Stimulated activated CD8-positive, alpha-beta memory T cell treated with anti-CD3 and anti-CD28 coated beads, Interleukin-15, amount 100 ng/mL, for 48 hours (primary cell): ENCODE data around the gene RCBTB2.

Source experiments
- DNase-seq, 2 donors: peaks; one replicate each; pipeline ENCODE4 v3.0.0-alpha.2; 2020; ENCODE audit warnings: low read depth in 2 of 2

The RCBTB2 gene

DNA sequence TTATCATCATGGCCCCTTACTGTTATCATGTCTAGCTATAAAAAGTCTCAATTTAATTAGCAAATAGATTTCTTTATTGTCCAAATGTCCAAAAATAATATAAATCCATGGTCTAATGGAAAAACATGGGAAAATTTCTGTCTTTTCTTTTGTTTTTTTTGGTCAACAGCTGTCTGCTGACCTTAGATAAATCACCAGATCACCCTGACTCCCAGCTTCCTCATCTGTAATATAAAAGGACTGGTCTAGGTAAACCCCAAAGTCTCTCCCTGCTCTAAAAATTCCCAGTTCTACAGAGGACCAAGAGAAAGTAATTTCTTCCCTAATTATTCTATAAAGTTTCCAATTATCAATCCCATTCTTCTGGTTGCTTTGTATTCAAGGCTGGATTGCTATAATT, 30.7 kb upstream of the RCBTB2 start:
- no peak for DNase-seq

DNA sequence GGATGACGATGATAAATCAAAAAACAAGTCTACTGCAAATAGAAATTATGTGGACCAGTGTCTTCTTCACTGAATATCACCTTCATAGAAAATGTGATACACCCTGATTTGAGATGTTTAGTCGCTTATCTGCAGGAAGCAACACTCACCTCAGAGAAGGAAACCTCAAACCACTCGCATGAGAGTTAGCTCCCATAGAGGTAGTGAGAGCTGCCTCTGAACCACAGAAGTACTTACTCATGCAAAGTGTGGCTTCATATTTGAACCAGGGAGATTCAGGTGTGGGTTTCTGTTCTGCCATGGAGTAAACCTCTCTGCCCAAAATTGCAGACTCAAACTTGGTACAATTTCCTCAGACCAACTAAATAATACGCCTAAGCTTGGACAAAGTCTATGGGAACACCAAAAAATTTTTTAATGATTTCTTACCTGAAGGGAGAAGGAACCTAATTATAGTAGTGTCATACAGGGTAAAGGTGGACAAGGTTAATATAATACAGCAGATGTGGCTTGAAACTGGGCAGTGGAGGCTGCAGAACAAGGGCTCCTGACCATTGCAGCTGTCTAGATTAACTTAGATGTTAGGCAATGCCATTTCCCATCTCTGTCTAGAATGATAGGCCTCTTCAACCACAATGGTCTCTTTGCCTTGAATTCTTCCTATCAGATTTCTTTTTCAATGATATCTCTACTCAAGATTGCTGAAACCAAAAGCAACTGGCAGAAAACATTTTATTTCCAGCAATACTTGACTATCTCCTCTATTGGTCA, 29.6 kb upstream of the RCBTB2 start:
- peak; percentile 43 to 58 for DNase-seq

DNA sequence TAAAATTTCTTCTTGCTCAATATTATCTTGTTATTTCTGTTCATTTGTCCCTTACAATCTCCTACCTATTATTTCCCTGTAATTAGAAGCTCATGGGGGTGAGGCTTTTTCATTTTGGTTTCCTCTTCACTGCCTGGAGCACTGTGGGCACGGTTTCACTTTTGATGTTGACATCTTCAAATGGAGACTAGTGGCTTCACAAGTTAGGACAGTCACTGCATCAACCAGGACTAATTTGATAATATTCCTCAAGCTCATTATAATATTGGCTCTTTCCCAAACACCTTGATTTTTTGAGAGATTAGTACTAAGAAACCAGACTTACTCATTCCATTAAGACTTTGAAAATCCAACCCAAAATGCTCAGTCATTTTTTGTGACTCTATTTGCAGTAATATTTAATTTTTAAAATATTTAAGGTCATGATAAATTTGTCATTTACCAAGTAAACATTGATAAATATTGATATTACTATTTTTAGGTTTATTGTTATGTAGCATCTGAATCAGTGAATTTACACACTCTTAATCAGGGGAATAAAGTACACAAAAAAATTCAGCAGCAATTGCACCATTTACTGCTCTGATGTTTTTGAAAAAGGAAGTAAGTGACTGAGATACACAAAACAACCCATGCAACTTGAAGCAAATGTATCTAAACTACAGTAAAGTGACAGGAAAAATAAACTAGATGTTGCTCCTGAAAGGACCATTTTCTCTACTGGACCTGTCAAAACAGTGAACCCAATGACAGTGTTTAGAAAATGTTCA, 28.8 kb upstream of the RCBTB2 start:
- DNase-seq = peak in 1 of 2 donors; percentile 4

DNA sequence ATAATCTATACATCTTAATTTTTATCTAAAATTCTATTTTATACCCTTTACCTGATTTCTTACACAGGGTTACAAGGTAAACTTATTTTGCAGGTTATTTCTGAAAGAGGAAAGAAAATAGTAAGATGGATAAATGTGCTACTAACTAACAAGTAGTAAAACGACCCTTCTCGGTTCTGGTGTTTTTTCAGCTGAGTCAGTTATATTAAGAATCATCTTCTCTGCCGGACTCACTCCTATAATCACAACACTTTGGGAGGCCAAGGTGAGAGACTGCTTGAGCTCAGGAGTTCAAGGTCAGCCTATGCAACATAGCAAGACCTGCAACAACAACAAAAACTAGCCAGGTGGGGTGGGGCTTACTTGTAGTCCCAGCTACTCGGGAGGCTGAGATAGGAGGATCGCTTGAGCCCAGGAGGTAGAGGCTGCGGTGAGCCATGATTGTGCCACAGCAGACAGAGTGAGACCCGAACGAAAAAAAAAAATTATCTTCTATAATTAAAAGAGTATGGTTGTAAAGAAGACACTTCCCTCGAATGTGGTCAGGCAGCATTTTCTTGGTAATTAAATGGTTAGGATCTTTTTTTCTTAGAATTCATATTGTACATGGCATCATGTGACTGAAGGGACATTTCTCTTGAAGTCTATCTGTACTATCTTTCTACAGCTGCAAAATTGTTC, 27.9 kb upstream of the RCBTB2 start:
- no peak for DNase-seq

DNA sequence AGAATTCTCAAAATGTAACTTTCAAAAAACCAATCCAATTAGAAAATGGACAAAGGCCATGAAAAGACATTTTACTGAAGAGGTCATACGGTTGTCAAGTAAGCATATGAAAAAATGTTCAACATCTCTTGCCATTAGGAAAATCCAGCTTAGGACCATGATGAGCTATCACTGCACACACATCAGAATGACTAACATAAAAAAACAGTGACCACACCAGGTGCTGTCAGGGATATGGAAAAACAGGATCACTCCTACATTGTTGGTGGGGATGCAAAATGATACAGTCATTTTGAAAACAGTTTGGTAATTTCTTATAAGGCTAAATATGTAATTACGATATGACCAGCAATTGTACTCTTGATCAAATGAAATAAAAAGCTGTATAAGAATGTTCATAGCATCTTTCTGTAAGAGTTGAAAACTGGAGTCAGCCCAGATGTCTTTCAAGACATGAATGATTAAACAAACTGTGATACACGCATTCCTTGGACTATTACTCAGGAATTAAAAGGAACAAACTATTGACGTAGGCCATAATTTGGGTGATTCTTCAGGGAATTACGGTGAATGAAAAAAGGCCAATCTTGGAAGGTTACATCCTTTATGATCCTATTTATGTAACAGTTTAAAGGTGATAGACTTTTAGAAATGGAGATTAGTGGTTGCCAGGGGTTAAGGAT, 26.9 kb upstream of the RCBTB2 start:
- no peak for DNase-seq

DNA sequence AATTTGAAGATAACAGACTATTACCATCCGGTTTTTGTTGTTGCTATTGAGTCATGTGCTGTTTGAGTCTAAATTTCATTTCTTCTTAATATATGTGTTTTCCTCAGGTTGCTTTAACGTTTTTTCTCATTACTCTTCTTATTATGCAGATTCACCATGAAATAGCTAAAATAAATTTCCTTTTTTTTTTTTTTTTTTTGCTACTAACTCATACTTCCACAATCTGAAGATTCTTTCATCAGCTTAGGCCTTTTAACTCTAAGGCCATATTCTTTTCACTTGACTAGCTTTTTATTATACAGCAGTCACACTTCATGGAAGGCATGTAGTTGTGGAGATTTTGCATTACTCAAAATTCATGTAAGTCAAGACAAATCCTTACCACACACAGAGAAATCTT, 23.9 kb upstream of the RCBTB2 start:
- no peak for DNase-seq

DNA sequence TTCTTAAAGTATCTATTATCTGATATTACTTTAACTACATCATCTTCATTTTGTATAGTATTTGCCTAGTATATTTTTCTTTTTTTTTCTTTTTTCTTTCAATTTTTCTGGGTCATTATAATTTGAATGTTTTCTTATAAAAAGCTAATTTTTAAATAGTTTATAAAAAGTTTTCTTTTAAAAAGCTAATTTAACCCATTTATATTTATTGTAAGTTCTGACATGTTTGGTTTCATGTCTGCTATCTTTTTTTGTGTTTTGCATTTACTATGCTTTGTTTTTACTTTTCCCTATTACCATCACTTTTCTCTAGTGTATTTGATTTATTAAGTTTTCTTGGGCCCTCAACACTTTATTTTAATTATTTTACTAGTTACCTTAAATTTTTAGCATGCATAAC, 22.6 kb upstream of the RCBTB2 start:
- DNase-seq = no peak

DNA sequence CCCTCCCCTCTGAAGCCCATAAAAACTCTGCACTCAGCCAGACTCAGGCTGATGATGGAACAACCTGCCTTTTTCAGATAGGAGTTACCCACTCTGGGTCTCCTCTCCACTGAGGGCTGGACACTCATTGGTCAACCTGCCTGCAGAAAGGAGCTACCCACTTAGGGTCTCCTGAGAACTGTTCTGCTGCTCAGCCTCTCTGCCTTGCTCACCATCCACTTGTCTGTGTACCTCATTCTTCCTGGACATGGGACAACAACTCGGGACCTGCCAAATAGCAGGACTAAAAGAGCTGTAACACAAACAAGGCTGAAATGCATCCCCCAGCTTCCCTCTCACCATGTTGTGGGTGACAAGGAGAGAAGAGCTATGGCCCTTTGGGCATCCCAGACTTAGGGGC, 18.4 kb upstream of the RCBTB2 start:
- DNase-seq = no peak

DNA sequence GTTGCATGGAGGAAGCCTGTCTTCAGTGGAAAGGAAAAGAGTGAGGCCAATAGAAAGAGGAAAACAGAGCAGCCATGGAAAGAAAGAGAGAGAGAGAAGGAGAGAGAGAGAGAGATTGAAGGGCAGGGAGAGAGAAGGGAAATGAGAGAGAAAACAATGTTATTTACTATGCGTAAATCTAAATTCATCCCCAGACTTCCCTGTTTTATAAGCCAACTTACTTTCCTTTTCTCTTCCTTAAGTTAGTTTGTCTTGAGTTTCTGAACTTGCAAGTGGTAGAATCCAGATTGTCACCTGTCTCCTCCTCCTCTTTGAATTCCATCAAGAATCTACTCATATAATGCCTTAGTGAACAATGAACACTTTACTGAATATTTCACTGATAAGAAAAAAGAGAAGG, 16.8 kb upstream of the RCBTB2 start:
- DNase-seq = no peak

DNA sequence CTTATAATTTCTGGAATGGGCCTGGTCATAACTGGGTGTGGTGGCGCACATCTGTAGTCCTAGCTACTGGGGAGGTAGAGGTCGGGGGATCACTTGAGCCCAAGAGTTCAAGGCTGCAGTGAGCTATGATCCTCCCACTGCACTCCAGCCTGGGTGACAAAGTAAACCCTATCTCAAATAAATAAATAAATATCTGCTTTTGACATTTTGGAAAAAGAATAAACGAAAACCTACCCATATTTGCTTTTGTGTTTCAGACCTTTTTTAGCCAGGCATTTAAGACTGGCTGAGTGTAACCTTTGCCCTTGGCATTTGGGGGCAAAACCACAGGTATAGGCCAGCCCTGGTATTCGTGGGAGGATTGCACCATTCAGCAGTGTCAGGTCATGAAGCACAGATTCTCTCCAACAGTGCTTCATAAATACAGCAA, 14.8 kb upstream of the RCBTB2 start:
- no peak for DNase-seq

DNA sequence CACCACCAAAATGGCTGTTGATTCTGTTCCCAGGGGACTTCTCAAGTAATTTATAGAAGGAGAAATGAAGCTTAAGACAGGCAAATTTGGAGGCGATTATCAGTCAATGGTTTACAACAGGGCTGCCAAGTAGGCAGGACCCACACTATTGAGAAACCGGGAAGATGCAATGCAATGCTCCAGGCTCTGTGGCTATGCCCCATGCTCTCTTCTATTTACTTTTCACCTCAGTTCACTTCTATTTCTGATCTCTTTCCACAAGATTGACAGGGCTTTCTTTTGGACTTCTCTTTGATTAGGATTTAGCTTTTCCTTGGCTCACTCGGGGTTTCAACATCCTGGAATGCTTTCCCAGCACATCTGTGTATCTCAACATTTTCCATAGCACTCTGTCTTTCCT, 12.7 kb upstream of the RCBTB2 start:
- DNase-seq = no peak

DNA sequence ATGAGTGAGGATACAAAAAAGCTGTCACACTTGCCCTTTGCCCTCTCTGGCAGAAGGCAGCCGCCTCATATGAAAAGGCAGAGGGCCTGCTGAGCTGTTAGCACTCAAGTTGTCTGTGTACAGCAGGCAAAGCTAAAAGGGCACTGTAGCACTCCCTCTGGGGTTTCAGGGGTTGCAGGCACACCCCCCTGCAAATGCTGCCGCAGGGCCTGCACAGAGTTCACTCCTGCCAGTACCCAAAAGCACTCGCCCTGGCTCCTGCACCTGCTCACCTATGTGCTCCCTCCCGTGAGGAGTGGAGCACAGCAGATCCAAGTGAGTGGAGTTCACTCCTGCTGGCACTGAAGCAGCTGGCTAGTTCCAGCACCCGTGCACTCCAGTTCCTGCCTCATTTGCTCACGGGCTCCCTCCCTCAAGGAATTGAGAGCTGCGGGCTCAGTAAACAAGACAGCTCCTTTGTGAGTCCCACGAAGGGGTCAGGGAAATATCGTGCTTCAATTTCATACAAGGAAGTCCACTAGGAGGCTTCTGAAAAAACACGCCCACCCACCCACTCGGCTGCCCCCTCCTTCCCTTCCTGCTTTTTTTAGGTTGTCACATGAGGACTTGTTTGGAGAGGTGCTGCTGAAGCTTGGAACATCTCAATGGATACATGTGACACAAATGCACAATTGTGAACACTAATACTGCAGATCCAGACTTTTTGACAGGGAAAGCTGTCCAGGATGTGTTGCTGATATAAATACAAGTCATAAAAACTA, 9.9 kb upstream of the RCBTB2 start:
- no peak for DNase-seq

DNA sequence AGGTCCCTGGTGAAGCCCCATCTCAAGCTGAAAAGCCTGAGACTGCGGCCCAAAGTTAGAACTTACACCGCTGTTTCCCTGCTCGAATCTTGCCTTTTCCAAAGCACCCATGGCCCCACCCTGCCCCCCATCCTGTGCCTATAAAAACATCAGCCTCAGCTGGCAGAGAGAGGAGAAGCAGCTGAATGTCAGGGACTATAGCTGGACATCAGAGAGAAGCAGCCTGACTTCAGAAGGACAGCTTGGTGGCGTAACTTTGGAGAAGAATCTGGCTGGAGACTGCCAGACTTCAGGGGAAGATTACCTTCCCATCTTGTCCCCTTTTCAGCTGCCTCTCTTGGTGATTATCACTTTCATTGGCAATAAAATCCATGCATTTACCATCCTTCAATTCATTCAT, 9.3 kb upstream of the RCBTB2 start:
- DNase-seq = no peak

DNA sequence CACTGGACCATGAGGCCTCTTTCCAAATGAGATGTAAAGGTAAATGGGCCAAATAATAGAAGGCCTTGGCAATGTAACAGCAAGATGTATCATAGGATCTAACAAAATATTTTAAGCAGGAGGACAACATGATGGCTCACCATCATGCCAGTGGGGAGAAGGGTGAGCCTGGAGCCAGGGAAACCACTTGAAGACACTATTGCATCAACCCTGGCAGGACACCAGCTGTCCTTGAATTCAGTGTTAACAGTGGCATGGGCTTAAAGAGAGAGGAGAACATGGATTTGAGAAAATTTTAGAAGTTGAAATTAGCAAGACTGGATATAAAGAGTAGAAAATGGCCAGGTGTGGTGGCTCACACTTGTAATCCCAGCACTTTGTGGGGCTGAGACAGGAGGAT, 6.7 kb upstream of the RCBTB2 start:
- DNase-seq = no peak

DNA sequence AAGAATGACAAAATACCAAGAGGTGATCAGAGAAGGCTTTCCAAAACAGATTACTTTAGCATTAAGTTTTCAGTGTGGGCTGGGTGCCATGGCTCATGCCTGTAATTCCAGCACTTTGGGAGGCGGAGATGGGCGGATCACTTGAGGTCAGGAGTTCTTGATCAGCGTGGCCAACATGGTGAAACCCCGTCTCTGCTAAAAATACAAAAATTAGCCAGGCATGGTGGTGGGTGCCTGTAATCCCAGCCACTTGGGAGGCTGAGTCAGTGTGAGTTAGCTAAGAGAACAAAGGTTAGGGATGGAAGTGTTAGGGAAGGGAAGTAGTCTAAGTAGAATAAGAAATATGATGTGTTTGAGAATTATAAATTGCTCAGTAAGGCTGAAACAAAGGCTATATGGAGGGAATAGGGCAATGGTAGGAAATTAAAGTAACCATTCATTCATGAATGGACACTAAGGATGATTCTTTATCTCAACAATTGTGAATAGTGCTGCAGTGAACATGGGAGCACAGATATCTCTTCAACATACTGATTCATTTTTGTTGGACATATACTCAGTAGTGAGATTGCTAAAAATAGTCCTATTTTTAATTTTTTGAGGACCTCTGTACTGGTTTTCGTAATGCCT, 3.9 kb upstream of the RCBTB2 start:
- no peak for DNase-seq

DNA sequence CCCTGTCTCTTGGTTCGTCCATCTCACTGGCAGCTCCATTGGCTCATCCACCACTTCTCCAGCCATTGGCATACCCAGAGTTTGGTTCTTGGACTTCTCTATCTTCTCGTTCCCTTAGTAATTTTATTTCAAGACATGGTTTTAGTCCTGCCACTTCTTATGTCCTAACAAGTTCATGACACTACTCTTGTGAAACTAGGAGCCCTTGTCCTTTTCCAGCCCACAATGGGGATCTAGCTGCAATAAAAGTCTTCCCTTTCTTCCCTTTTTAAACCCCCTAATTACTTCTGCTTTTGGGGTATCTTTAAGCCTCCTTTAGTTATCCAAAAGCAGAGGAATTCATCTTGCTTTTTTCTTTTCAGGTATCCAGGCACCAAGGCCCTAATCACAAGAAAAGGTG, 2.9 kb upstream of the RCBTB2 start:
- no peak for DNase-seq

DNA sequence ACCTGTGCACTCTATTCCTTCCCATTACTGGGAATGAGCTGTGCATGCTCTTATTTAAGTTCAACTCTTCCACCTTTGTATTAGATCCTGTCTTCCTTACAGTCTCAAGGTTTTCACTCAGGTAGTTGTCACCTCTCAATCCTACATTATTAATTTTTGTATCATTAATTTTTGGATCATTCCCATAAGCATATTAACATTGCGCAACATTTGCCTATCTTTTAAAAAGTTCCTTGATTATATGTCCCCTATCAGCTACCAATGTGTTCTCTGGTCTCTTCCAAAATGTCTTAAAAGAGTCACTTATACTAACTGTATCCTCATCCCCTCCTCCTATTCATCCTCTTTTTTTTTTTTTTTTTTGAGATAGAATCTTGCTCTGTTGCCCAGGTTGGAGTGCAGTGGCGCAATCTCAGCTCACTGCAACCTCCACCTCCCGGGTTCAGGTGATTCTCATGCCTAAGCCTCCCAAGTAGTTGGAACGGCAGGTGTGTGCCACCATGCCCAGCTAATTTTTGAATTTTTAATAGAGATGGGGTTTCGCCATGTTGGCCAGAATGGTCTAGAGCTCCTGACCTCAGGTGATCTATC, 2.1 kb upstream of the RCBTB2 start:
- no peak for DNase-seq

DNA sequence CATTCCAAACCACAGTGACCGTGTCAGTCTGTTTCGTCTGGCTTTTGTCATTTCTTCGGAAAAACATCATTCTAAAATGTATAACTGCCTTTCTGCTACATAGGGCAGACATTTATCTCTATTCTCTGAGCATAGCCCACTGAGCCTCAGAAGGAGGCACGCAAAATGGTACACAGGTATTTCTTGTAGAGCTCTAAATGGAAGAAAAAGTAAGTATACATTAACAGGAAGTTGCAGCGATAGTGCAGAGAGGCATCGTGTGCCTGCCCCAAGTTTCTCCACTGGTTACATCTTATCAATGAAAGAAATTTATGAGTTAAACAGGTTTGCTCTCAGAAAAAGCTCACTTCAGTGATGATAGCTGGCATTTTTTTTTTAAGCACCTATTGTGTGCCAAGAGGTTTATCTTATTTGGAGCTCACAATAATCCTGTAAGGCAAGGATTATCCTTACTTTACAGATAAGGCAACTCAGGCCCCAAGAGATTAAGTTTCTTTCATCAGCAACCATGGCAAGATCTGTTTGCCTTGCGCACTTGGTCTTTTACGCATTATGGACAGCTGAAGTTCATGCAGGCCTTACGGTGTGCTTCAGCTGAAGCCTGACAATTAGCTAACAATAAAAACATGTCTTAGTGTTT, 1.2 kb upstream of the RCBTB2 start:
- no peak for DNase-seq

DNA sequence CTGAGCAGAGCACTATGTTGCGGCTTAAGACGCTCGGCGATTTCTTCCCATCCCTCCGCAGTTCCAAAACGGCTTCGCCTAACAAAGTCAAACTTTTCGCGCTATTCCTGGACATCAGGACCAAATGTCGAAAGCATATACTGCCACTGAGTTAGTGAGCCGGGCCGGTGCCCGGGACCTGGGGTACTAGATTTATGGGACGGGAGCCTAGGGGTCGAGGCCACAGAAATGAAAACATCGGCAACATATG, 699 bp downstream of the RCBTB2 start:
- DNase-seq = no peak
